Hematopoietic multipotent progenitor cell treated with erythropoietin and hydrocortisone succinate and interleukin-3 and kit ligand, for 4 days (in vitro differentiated cells): ENCODE results near the gene TRIM72.

Source experiments
- DNase-seq: peaks from one replicate; pipeline ENCODE4 v3.0.0-alpha.2; 2015

Gene TRIM72, protein sequence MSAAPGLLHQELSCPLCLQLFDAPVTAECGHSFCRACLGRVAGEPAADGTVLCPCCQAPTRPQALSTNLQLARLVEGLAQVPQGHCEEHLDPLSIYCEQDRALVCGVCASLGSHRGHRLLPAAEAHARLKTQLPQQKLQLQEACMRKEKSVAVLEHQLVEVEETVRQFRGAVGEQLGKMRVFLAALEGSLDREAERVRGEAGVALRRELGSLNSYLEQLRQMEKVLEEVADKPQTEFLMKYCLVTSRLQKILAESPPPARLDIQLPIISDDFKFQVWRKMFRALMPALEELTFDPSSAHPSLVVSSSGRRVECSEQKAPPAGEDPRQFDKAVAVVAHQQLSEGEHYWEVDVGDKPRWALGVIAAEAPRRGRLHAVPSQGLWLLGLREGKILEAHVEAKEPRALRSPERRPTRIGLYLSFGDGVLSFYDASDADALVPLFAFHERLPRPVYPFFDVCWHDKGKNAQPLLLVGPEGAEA

DNA sequence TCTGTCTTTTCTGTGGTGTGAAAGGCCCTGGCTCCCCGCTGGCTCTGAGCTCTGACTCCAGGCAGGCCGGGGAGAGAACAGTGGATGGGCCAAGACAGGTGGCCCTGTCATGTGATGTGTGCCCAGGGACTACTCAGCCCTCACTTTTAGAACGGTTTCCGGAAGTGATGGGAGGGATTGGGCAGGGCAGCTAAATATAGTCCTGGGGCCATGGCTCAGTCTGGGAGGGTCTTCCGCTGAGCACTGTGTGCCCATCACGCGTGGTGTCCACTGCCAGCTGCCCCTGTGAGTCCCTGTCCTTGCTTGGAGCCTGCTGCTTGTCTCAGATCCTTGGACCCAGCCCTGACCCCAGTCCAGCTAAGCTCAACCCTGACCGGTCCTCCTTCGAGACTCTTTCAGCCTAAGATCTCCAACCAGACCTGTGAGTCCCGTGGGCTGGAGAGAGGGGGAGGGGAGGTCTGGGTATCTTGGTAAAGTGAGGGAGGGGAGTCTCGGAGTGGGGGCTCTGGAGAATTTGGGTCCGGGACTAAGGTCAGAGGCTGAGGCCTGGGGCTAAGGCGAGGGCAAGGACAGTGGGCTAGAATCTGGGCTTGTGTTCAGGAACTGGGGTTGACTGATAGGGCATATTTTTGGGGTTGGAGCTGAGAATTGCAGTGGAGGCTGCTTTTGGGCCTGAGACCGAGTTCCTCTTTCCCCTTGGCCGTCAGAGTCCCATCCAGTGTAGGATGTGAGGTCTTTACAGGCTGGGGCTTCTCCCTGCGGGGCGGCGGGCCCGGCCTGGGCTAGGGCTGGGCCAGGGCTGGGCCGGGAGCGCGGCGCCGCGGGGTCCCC lies at the start of gene TRIM72:
Gene TRIM72, plus strand, starts transcription at position 243 of the 831 bp plus-strand sequence. CDS start 620 bp downstream, outside the sequence.
- peak; percentile 36 for DNase-seq

DNA sequence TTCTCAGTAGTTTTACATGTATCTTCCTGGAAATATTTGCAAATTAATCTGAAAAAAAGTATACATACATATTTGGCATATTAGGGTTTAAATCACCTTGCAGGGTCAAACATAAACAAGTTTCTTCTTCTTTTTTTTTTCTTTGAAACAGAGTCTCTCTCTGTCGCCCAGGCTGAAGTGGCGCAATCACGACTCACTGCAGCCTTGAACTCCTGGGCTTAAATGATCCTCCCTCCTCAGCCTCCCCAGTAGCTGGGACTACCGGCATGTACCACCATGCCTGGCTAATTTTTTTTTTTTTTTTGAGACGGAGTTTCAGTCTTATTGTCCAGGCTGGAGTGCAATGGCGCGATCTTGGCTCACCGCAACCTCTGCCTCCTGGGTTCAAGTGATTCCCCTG lies 46.6 kb upstream of the TRIM72 start:
- no peak for DNase-seq

DNA sequence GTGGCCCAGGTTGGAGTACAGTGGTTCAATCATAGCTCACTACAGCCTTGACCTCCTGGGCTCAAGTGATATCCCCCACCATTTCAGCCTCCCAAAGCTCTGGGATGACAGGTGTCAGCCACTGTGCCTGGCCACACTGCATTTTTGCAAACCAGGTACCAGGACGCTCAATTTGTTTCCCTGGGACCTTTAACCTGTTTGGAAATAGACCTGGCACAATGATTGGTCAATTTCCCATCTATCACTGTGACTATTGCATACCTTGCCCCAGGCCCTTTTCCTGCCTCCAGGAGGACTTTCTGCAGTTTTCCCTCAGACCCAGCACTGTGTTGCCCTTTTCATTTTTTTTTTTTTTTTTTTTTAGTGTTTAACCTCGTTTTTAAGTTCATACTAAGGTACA lies 45.1 kb upstream of the TRIM72 start:
- DNase-seq, result no peak

DNA sequence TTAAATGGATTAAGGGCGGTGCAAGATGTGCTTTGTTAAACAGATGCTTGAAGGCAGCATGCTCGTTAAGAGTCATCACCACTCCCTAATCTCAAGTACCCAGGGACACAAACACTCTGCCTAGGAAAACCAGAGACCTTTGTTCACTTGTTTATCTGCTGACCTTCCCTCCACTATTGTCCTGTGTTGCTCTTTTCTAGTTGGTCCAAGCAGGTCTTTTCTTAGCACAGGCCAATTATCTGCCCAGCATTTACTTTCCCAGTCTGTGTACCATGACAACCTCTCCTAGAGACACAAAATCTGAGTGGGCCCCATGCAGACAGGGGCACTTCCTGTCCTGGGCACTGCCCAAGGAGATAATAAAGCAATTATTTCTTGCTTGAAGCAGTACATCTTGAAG lies 43.9 kb upstream of the TRIM72 start:
- DNase-seq, result peak; percentile 59

DNA sequence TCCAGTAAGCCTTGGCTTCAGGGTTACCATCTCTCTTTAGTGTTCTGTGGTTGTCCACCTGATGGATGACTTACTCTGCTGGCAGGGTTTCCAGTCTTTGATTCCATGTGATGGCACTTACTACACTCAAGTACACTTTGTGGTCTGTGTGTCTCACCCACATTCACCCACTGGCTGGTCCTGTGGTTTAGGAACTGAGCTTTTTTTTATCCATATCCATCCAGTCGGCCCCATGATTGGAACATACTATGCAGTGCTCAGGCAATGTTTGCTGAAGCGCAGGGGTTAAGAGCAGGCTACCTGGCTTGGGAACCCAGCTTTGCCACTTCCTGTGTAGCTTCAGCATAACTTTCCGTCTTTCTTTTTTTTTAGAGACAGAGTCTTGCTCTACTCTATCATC lies 36.8 kb upstream of the TRIM72 start:
- DNase-seq, result peak; percentile 82

DNA sequence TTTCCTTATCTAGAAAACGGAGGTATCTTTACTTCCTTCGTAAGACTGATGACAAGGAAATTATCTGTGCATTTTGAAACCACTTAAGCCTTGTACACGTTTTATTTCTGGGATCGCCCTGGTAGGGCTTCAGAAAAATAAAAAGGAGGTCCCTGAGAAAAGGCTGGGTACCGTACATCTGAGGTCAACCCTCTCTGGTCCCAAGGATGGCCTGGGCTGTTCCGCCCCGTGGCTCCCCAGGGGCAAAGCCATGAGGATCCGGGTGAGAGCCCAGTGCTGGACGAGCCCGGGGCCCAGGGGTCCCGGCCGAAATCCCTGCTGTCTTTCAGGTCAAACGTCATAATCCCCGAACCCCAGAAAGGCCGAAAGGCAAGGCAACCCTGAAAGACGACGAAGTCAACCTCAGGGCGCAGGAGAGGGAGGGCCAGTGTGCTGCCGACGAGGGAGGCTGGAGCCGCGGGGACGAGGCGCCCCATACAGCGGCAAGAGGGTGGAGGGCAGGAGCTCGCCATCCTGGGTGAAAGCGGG lies 34.6 kb upstream of the TRIM72 start:
- DNase-seq, result no peak

DNA sequence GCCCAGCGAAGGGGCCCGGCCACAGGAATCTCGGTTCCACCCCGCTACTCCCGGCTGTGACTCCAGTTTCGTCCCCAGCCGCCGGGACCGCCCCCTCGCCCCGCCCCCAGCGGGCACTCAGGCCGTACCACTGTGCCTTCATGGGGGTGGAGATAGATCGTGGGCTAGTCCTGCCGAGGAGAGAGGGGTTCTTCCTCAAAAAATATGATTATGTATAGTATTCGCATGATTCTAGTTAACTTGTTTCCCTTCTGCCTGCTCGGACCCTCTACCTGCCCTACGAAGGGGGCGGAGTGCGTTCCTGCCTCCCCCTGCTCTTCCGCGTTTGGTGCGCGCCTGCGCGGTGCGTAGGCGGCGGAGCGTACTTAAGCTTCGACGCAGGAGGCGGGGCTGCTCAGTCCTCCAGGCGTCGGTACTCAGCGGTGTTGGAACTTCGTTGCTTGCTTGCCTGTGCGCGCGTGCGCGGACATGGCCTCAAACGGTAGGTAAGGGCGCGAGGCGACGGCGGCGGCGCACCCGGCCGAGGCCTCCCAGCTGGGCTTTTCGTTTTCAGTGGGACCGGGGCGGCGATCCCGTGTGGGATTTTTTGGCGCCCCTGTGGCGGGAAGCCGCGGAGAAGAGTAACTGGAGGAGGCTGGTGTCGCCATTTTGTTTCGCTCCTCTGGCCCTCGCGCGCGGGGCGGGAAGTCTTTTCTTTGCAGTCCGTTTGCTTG lies 34.0 kb upstream of the TRIM72 start, which contains the start of gene FUS:
Gene FUS, plus strand, starts transcription at position 393 of the 713 bp plus-strand sequence. Its CDS starts 76 bp downstream, at position 469.
- peak; percentile 94 for DNase-seq

DNA sequence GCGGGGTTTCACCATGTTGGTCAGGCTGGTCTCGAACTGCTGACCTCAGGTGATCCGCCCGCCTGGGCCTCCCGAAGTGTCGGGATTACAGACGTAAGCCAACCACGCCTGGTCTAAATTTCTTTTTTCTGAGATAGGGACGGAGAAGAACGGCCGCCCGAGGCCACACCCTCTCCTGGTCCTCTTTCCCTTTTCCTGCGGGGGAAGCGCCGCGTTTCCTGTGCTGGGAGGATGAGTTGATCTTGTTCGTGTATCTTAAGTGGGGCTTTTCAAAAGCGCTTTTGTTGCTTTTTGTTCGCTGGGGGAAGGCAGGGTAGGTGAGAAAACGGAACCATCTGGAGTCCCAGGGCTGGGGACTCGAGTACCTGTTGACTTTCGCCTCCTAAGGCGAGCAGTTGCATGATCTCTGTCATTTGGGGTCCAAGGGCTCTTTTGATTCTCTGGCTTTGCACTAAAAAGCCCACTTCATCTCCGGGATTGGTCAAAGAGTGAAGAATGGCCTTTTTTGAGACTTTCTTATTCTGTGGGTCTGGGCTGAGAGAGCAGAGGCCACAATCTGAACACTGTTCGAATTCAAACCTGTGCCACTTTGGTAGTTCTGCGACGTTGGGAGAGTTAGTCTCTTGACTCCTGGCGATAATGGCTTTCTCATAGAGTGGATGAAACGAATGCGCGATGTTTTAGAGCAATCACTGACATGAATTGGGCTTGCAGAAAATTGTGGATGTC lies 32.7 kb upstream of the TRIM72 start:
- DNase-seq, result peak; percentile 64

DNA sequence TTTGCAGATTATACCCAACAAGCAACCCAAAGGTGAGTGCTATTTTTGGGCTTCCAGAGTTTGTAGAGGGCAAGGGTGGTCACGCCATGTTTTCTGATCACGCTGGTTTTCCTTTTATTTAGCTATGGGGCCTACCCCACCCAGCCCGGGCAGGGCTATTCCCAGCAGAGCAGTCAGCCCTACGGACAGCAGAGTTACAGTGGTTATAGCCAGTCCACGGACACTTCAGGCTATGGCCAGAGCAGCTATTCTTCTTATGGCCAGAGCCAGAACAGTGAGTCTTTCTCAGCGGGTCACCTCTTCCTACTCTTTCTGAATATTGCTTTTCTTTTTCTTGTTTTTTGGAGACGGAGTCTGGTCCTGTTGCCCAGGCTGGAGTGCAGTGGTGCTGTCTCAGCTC lies 31.5 kb upstream of the TRIM72 start:
- DNase-seq, result no peak

DNA sequence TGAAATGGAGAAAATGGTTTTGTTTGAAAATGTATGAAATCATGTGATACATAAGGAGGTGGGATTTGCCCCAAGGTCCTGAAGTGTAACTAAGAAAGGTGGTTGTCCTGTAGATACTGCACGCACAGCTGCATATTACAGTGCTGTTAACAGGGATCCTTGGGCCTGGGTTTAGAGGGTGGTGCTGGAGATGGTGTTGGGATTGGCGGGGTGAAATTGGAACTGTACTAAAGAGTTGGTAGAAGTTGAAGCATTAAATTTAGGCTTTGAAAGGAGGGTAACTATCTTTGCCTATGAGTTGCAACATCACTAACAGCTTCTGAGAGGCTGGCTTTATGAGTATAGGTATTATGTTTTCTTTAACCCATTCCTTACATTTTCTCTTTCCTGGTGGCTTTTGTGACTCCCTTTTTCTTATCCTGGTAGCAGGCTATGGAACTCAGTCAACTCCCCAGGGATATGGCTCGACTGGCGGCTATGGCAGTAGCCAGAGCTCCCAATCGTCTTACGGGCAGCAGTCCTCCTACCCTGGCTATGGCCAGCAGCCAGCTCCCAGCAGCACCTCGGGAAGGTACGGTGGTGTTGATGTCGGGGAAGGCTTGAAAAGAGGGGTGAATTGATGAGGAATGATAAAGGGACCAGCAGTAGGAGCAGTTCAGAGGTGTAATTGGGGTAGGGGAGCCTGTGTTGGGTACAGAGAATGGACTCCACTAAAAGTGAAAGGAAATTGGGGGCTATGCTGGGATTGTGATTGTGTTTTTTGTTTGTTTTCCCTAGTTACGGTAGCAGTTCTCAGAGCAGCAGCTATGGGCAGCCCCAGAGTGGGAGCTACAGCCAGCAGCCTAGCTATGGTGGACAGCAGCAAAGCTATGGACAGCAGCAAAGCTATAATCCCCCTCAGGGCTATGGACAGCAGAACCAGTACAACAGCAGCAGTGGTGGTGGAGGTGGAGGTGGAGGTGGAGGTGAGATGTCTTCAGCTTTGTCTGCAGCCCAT lies 30.2 kb upstream of the TRIM72 start:
- DNase-seq, result no peak

DNA sequence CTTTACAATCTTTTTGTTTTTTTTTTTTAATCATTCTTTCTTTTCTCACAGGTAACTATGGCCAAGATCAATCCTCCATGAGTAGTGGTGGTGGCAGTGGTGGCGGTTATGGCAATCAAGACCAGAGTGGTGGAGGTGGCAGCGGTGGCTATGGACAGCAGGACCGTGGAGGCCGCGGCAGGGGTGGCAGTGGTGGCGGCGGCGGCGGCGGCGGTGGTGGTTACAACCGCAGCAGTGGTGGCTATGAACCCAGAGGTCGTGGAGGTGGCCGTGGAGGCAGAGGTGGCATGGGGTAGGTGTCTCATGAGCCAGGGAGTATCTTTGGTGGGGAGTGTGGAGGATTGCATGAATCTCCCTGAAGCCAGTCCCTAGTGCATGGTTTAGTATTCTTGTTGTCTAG lies 29.0 kb upstream of the TRIM72 start:
- DNase-seq, result no peak

DNA sequence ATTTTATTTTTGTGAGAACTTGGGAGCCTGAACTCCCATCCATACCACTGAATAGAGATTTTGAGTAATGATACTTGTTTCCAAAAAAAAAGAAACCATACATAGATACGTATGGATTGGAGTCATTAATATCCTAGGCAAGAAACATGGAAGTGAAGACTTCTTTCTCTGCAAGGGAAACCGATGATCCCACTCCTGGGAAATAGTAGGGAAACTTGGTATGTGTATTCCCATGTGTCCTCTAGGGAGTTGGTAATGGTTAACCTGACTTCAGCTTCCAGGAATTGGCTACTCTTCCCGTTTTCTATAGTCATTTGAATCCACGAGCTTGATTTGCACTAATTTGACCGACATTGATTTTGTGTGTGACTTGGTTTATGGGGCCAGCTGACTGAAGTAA lies 28.6 kb upstream of the TRIM72 start:
- DNase-seq, result no peak

DNA sequence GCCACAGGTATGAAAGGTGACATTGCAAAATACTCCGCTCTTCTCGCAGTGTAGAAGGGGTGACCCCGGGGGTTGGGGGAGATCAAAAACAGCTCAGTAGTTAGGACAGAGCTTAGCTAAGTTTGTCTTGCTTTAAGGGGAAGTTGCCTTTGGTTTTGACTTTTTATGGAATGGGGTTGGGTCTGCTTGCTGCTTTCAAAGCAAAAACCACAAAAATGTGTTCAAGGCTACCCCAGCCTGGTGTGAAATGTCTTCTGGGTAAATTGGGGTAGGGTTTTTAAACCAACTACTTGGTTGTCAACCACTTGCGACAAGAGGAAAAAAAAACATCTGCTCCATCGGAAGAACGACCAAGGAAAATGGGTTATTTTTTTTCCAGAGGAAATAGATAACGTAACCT lies 27.7 kb upstream of the TRIM72 start:
- peak; percentile 46 for DNase-seq

DNA sequence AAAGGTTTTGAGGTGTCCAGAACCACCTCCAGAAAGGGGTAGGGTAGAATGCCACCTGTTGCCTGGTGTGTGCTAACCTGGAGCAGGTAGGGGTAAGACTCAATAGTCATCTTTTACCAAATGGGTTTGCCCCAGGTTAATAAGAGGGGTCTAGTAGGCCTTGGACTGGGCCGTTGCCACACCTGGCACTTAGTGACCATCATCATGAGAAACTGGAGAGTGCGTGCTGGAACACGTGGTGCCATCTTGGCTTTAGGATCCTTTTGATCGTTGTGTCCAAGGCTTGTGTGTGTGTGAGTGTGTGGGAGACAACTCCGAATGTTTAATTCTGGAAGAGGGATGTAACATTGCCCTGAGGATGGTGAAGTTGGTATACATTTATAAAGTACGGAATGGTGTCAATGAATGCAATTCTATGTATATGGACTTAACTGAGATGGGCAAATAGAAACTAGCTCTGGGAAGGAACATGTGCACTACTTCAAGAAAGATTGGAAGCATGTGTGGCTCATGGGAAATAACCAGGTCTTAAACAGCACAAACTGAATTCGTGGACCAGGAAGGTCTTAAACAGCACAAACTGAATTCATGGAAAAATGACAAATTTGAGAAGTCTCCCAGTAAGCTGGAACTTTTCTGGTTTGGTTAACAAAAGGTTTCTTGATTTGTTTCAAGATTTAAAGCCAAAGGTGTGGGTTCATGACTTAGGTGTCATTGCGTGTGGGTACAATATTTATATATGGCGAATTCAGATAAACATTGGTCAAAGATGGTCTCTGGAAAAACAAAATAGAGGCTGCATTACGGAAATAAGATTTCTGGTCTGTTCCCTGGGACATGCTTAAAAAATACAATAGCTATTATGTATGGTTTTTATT lies 26.8 kb upstream of the TRIM72 start:
- DNase-seq, result no peak

DNA sequence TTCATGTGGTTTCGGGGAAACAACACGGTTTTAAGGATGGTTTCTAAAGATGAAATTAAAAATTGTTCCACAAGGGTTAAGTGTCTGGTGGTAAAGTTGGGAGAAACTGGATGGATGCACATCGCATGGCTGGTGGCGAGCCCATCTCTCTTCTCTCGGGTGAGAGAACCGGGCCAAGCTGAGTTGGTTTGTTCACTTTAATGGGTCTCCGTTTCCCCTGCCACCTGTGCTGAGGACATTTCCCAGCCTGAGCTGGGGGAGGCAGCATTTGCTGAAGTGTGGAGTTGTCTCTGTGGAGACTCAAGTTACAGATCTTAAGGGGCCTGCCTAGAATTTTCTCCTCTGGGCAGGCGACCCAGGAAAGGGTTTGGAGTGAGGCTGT lies 26.1 kb upstream of the TRIM72 start:
- DNase-seq, result no peak

DNA sequence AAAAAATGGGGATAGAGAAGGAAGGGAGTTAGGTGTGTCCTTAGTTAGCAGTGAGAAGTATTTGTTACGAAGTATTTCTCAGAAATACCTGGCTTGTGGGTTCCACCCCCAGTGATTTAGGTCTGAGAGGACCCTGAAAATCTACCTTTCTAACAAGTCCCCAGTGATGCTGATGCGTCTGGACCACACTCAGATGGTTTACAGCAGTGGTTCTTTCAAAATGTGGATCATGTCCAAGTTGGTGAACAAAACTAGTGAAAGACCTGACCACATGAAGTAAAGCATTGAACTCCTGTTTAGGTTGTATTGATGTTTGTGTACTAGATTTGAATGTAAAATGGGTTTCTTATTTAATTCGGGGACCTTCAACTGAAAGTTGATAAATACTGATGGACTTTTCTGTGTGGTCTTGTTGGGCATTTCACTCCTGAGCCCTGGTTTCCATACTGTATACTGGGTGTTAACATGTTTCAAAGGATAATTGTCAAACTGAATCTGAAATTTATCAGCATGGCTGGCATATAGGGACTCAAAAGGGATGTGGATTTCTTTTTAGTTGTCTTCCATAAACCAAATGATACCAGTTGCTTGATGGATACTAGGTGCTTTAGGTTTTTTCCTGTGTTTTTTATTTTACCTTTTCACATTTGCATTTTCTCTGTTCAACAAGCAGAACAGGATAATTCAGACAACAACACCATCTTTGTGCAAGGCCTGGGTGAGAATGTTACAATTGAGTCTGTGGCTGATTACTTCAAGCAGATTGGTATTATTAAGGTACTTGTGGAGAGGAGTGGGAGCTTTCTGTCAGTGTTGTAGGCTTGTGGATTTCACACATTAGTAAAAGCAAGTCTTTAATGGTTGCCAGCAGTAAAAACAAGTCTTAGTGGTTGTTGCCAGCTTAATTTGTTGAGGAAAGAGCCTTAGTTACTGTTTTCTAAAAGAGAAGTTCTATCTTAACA lies 25.2 kb upstream of the TRIM72 start:
- DNase-seq, result no peak

DNA sequence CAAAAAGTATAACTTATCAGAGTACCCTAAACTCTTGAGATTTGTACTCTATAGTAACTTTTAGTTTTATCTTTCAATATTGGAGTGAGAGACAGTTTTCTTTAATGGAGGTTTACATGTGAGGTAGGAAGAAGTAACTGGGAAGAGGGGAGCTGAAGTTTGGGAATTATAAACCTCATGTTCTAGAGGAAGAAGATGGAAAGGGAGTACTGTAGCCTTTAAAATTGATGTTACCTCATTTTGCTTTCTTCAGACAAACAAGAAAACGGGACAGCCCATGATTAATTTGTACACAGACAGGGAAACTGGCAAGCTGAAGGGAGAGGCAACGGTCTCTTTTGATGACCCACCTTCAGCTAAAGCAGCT lies 24.5 kb upstream of the TRIM72 start:
- DNase-seq, result no peak

DNA sequence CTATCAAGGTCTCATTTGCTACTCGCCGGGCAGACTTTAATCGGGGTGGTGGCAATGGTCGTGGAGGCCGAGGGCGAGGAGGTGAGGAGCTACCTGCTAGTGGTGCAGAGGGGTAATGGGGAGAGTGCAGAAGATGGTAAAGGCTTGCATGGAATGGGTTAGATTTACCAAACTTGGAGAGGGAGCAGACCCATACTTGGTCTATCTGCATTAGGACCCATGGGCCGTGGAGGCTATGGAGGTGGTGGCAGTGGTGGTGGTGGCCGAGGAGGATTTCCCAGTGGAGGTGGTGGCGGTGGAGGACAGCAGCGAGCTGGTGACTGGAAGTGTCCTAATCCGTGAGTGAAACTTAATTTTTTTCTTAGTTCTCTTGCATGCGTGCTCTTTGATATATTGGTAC lies 23.9 kb upstream of the TRIM72 start:
- DNase-seq, result no peak
